ENCODE results near the gene SMIM26. TPM values are rescaled to one million over a fixed set of nuclear protein-coding genes. Genes with fewer than 3 reads are reported as not detected.

Gene SMIM26, protein sequence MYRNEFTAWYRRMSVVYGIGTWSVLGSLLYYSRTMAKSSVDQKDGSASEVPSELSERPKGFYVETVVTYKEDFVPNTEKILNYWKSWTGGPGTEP
- total RNA-seq (2011; cell fraction: chromatin; rRNA removed; ENCODE audit: low replicate concordance), result 18.9 and 25.2 TPM in 2 replicates
- total RNA-seq (2011; cell fraction: nucleolus; rRNA removed), result 47.0 and 51.4 TPM in 2 replicates
- 65.3 and 66.6 TPM in 2 replicates for total RNA-seq (2011; cell fraction: nucleoplasm; rRNA removed)
- total RNA-seq (2014; rRNA removed), result 55.9 and 124 TPM in 2 replicates
- 81.1 and 81.9 TPM in 2 replicates for total RNA-seq (2014; rRNA removed; fragmentation: Illumina TruSeq; extraction: Trizol)
- total RNA-seq (2015; rRNA removed; fragmentation: Illumina TruSeq; extraction: Trizol), result 86.7 and 90.7 TPM in 2 replicates
- total RNA-seq (2021), result 46.8 and 46.9 TPM in 2 replicates
- 89.0 and 96.2 TPM in 2 replicates for polyA plus RNA-seq (2011; rRNA removed)
- 37.9 and 78.5 TPM in 2 replicates for polyA plus RNA-seq (2011; cell fraction: cytosol; rRNA removed)
- 61.5 and 84.9 TPM in 2 replicates for polyA plus RNA-seq (2011; cell fraction: nucleus; rRNA removed)
- 87.6 and 93.1 TPM in 2 replicates for polyA plus RNA-seq (2012)
- 86.5 and 97.9 TPM in 2 replicates for polyA plus RNA-seq (2014; fragmentation: Illumina TruSeq; extraction: Trizol)
- 100 to 1,000 TPM; 158 to 186 TPM for polyA plus RNA-seq (2014; fragmentation: Nextera tagmentation; extraction: Ambion mirVana)
- 73.4 and 80.5 TPM in 2 replicates for polyA plus RNA-seq (2014; rRNA removed)
- polyA minus RNA-seq (2011; rRNA and poly(A)+ RNA removed), result 36.7 and 40.5 TPM in 2 replicates
- polyA minus RNA-seq (2011; cell fraction: cytosol; rRNA and poly(A)+ RNA removed), result 22.0 and 28.5 TPM in 2 replicates
- 17.2 and 30.8 TPM in 2 replicates for polyA minus RNA-seq (2011; cell fraction: nucleus; rRNA and poly(A)+ RNA removed)
- percentile 82 among the genes with signal in this experiment for Bru-seq, nascent RNA
- percentile 83 among the genes with signal in this experiment for BruChase-seq, experiment 1, labeled RNA remaining after a 2-hour chase
- BruChase-seq, experiment 2, labeled RNA remaining after a 6-hour chase, result percentile 89 among the genes with signal in this experiment
- long read RNA-seq, experiment 1, transcript SMIM26-201 (2 exons, 505 nt), result minor isoform, 21 of 78 reads
- long read RNA-seq, experiment 1, transcript SMIM26-202 (2 exons, 575 nt), result major isoform, 55 of 78 reads
- long read RNA-seq, experiment 1, partial matches to known transcripts, result 0 of 78 reads
- long read RNA-seq, experiment 1, other reads (novel, unspliced or antisense), result 1 of 78 reads
- long read RNA-seq, experiment 2, transcript SMIM26-202 (2 exons, 575 nt), result major isoform, 27 of 34 reads
- long read RNA-seq, experiment 2, transcript SMIM26-201 (2 exons, 505 nt), result minor isoform, 7 of 34 reads
- long read RNA-seq, experiment 2, partial matches to known transcripts, result 0 of 34 reads
- long read RNA-seq, experiment 2, other reads (novel, unspliced or antisense), result 0 of 34 reads
- long read RNA-seq, experiment 3, transcript SMIM26-202 (2 exons, 575 nt), result major isoform, 42 of 55 reads
- long read RNA-seq, experiment 3, transcript SMIM26-201 (2 exons, 505 nt), result minor isoform, 13 of 55 reads
- long read RNA-seq, experiment 3, partial matches to known transcripts, result 0 of 55 reads
- long read RNA-seq, experiment 3, other reads (novel, unspliced or antisense), result 0 of 55 reads

DNA sequence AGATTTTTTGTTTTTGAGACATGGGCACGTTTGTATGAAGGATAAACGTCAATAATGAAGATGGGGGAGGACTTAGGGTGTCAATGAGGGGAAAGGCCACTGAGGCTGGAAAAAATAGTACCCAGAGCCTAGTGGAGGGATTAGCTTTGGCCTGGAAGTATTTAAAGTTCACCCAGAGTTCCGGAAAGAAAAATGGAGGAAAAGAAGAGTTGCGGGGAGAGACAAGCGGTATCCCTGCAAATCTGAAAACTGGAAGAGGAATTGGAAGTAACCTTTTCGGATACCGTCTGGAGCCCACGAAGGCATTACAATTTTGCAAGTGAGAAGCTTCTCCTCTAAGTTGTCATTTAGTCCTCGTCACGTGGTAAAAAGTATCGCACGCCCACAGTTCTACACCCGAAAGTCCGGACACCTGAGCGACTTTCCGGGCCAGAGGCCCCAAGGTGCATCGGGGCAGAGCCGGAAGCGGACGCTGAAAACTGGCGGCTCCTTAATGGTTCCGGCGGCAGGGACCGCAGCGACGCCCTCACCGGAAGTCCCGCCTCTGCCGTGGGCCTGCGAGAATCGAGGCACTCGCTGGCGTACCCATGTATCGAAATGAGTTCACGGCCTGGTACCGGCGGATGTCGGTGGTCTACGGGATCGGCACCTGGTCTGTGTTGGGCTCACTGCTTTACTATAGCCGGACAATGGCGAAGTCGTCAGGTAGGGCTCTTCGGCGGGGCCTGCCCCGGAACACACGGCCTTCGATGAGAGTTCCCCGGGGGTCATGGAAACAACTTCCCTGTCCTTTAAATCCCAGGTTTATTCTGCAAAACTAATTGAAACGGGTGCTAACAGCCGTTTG, at the start of gene SMIM26:
SMIM26 (plus strand) TSS at position 541 of the 847 bp plus-strand sequence; CDS start at position 588, 47 bp downstream.
- ATAC-seq (peak; percentile 99), FAIRE-seq (peak; percentile 94), DNase-seq (ENCODE audit: extremely low read depth in 1 of 4, low spot score in 3 of 4) (peak; percentile 86 to 91 (median 87))
- H4K20me1 ChIP-seq (replicated peaks; ENCODE audit: control insufficient read depth, insufficient read depth, low read length), result no peaks in the 10 kb centered on the region
- peak within 1 kb of the TSS; percentile 64 for H3K4me3 ChIP-seq
- H3K79me2 ChIP-seq (ENCODE audit: control insufficient read depth, insufficient read depth, low read length), result peaks cover 24% of the 10 kb centered on the region
- WGBS (ENCODE audit: insufficient coverage, low coverage, missing lambda C conversion rate), result 1% methylated on average over 45 of the region's 51 CpGs
- no peaks in the 10 kb centered on the region for H3K9me1 ChIP-seq (ENCODE audit: control insufficient read depth, insufficient read depth, low read length)
- intact Hi-C loops (cut with micrococcal nuclease), result no loop called here
- TSS peak; percentile 96 for BruUV-seq (replicated peaks)
- no peaks in the 10 kb centered on the region for H3K9me3 ChIP-seq (replicated peaks; ENCODE audit: control insufficient read depth, insufficient read depth, low read depth, low read length)
- peak within 1 kb of the TSS; percentile 71 for H3K27ac ChIP-seq (ENCODE audit: extremely low read depth, low read depth, low read length)
- H2AFZ ChIP-seq (ENCODE audit: low read depth, low read length), result peak within 1 kb of the TSS; percentile 95
- peak within 1 kb of the TSS; percentile 79 to 93 for H3K9ac ChIP-seq (ENCODE audit: insufficient read depth in 1 of 2, low read depth in 2 of 2, low read length in 2 of 2)
- in situ Hi-C loops (cut with MboI), result no loop called here
- peaks cover 15% of the 10 kb centered on the region; the same call in 2 of the 3 replicates for H3K36me3 ChIP-seq (ENCODE audit: control insufficient read depth, insufficient read depth, low read length)
- POLR2A ChIA-PET, result interaction anchor here (0.7 kb wide), 2 partner anchors 57 to 105 kb away, joined by 3 to 4 read pairs; no protein-coding TSS in a partner anchor
- CTCF ChIA-PET (ENCODE audit: low intra/inter-chr PET ratio), result no interaction called here
- no peaks in the 10 kb centered on the region; a peak in 2 of 5 replicates for H3K4me1 ChIP-seq (replicated peaks in 1 of 2; ENCODE audit: control insufficient read depth in 2 of 2, insufficient read depth in 2 of 2, low read length in 2 of 2)
- H3K27me3 ChIP-seq (ENCODE audit: control insufficient read depth in 2 of 2, insufficient read depth in 2 of 2, low read length in 2 of 2), result no peaks in the 10 kb centered on the region
- H3K4me2 ChIP-seq (ENCODE audit: insufficient read depth, low read length), result peak within 1 kb of the TSS; percentile 90
- TF ChIP-seq SAFB (IDR thresholded peaks at IDR 0.05; ENCODE audit: borderline replicate concordance, low read depth, low read length) (no peak), BRCA1 (IDR thresholded peaks at IDR 0.05) (no peak), BRCA1 (CRISPR knock-in tag; IDR thresholded peaks at IDR 0.05) (no peak), CEBPB (tag; IDR thresholded peaks at IDR 0.05) (no peak), ZFP1 (CRISPR knock-in tag; IDR thresholded peaks at IDR 0.05) (no peak), MXI1 (IDR thresholded peaks at IDR 0.05; ENCODE audit: low read depth, low read length) (0 out of 2 replicates have a peak, but pooled peaks have one; percentile 11), ZNF253 (CRISPR knock-in tag; conservative IDR thresholded peaks at IDR 0.05) (no peak), HNRNPL (IDR thresholded peaks at IDR 0.05; ENCODE audit: low read depth, low read length) (no peak), ZNF589 (CRISPR knock-in tag; IDR thresholded peaks at IDR 0.05; ENCODE audit: low read depth) (no peak), ZNF133 (CRISPR knock-in tag; IDR thresholded peaks at IDR 0.05) (no peak), NRF1 (conservative IDR thresholded peaks at IDR 0.05 in 1 of 2, IDR thresholded peaks at IDR 0.05 in 1 of 2) (peak in 1 of 2 experiments; percentile 35; a peak in 1 of 4 replicates), RFX5 (IDR thresholded peaks at IDR 0.05; ENCODE audit: low read depth, low read length) (no peak), SOX6 (IDR thresholded peaks at IDR 0.05) (no peak), SUPT5H (IDR thresholded peaks at IDR 0.05) (peak; percentile 75), KLF16 (IDR thresholded peaks at IDR 0.05) (no peak)
- TF ChIP-seq, protein P1, sequence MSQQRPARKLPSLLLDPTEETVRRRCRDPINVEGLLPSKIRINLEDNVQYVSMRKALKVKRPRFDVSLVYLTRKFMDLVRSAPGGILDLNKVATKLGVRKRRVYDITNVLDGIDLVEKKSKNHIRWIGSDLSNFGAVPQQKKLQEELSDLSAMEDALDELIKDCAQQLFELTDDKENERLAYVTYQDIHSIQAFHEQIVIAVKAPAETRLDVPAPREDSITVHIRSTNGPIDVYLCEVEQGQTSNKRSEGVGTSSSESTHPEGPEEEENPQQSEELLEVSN (IDR thresholded peaks at IDR 0.05; ENCODE audit: borderline replicate concordance in 1 of 2, extremely low read depth in 1 of 2, insufficient read depth in 1 of 2, insufficient read length in 1 of 2, low read depth in 1 of 2, low read length in 1 of 2, poor library complexity in 1 of 2, severe bottlenecking in 1 of 2), result peak; percentile 36 to 72
